ENCODE results near the gene PCDH11X.
"Not testable (repeated sequence)": the region's sequence is repeated elsewhere in the genome, so short reads cannot be mapped to it uniquely, and the experiment has no call there.

Gene PCDH11X

DNA sequence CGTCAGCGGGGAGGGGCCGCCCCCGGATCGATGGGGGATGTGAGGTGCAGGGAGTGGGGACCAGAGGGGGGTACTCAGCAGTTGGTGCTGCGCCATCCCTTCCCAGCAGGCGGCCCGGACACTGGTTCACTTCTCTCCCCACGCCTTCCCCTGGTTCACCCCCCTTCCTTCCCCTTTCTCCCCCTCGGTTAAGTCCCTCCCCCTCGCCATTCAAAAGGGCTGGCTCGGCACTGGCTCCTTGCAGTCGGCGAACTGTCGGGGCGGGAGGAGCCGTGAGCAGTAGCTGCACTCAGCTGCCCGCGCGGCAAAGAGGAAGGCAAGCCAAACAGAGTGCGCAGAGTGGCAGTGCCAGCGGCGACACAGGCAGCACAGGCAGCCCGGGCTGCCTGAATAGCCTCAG, at the start of gene PCDH11X:
Gene PCDH11X, plus strand, starts transcription at position 241 of the 400 bp plus-strand sequence. CDS start 56,130 bp downstream, outside the sequence.
- not testable (repeated sequence) for DNase-seq

- not testable (repeated sequence) for DNase-seq
These were observed 31.7 kb upstream of the PCDH11X start for GRCh38 chrX:91747446-91747845.

DNA sequence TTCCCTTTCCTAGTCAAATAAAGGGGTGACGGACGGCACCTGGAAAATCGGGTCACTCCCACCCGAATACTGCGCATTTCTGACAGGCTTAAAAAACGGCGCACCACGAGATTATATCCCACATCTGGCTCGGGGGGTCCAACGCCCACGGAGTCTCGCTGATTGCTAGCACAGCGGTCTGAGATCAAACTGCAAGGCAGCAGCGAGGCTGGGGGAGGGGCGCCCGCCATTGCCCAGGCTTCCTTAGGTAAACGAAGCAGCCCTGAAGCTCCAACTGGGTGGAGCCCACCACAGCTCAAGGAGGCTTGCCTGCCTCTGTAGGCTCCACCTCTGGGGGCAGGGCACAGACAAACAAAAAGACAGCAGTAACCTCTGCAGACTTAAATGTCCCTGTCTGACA, 26.2 kb upstream of the PCDH11X start:
- not testable (repeated sequence) for DNase-seq

DNA sequence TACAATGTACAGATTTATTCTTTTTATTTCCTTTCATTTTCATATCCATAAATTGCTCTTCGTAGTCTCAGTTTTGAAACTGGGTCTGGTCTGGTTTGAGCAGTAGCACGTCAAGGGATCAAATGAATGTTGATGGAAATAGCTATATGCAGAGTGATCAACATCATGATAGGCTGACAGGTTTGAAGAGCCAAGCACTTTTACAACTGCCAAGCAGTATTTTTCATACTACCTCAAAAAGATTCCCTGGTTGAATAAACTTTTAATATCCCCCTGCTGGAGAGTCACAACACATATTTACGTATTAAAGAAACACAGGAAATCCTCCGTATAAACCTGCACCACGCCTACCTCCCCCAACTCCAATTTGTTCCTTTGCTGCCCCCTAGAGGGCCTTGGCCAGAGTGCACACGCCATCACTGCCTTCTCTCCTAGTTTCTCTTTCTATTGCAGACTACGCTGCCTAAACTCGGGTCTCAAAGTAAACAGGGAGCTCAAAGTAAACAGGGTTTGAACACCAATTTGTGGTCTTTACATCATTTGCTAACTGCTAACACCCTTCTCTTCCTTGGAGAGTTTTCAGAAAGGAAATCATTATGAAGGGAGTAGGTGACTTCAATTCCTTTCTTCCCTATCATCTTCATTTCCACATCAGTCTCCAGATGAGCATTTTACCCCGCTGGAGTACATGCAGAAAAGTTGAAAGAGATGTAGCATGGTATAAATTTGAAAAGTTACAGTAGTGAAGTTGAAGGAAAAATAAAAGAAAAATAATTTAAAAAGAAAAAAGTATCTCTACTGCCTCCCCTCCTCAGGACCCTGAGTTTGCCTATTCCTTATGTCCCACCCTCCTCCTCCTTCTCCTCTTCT, 8.3 kb upstream of the PCDH11X start:
- DNase-seq = not testable (repeated sequence)

DNA sequence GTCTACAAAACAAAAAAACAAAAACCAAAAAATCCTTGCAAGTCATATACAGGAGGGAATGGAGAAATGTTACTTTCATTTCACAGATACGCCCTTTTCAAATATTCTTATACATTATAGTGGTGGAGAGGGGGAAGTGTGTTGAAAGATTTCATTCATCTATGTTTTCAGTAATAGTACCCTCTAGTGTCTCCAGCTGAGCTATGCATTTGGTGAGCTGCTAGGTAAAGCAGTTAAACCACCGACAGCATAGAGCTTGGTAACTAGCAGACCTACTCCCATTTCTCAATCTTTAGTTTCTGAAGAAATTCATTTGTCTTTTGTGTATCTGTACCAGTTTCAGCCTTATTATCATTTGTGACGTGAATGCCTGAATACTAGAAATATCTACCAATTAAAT, 5.2 kb upstream of the PCDH11X start:
- not testable (repeated sequence) for DNase-seq

- not testable (repeated sequence) for DNase-seq
These were observed 833 bp downstream of the PCDH11X start for GRCh38 chrX:91780008-91780407.

- not testable (repeated sequence) for DNase-seq
These were observed 1.5 kb downstream of the PCDH11X start for GRCh38 chrX:91780698-91781097.

GRCh38 chrX:91781553-91782298, 2.6 kb downstream of the PCDH11X start:
- not testable (repeated sequence) for DNase-seq

GRCh38 chrX:91782825-91783224, 3.6 kb downstream of the PCDH11X start:
- not testable (repeated sequence) for DNase-seq

DNA sequence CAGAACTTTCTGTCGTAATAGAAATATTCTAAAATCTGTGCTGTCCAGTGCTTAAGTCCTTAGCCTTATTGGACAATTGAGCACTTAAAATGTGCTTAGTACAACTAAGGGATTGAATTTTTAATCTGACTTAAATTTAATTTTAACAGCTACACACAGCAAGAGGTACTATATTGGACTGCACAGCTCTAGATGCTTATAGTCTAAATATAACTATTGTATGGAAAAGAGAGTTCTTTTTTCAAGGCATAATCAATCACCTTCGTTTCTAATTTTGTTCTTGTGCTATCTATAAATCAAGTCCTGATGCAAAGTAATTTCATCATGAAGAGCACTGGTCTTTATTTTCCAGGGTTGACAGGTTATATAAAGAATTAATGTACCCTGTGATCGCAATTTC, 38.4 kb downstream of the PCDH11X start:
- not testable (repeated sequence) for DNase-seq

DNA sequence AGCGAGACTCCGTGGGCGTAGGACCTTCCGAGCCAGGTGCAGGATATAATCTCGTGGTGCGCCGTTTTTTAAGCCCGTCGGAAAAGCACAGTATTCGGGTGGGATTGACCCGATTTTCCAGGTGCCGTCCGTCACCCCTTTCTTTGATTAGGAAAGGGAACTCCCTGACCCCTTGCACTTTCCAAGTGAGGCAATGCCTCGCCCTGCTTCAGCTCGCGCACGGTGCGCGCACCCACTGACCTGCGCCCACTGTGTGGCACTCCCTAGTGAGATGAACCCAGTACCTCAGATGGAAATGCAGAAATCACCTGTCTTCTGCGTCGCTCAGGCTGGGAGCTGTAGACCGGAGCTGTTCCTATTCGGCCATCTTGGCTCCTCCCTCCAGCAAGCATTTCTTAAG, 46.1 kb downstream of the PCDH11X start:
- DNase-seq = not testable (repeated sequence)
